Liver (tissue), 9 donors: ENCODE data around the gene RHOH. TPM values are rescaled to one million over a fixed set of nuclear protein-coding genes. Genes with fewer than 3 reads are reported as not detected.
"Not testable (repeated sequence)": the region's sequence is repeated elsewhere in the genome, so short reads cannot be mapped to it uniquely, and the experiment has no call there.

Experiments
- DNase-seq: peaks from one replicate; pipeline ENCODE4 v3.0.0-alpha.2; 2017; ENCODE audit warnings: low spot score
- H3K27ac ChIP-seq, 2 donors: one replicate each; pipeline ENCODE4 v1.7.0; 2013; ENCODE audit warnings: inconsistent platforms in 2 of 2, low read length in 2 of 2, control low read depth in 1 of 2, low read depth in 1 of 2, mild to moderate bottlenecking in 1 of 2
- H3K27me3 ChIP-seq, 4 donors: one replicate each; pipeline versions ENCODE4 v1.6.1 to v1.7.0; 2013; ENCODE audit warnings: low read length in 3 of 4, inconsistent platforms in 1 of 4, mild to moderate bottlenecking in 1 of 4, moderate library complexity in 1 of 4; ENCODE audit not compliant: control insufficient read depth in 4 of 4, insufficient read depth in 4 of 4
- H3K36me3 ChIP-seq, 4 donors: one replicate each; pipeline versions ENCODE4 v1.6.1 to v1.7.0; 2013; ENCODE audit warnings: low read length in 3 of 4, mild to moderate bottlenecking in 3 of 4, low read depth in 1 of 4, moderate library complexity in 1 of 4; ENCODE audit not compliant: control insufficient read depth in 4 of 4, insufficient read depth in 3 of 4
- H3K4me1 ChIP-seq, 4 donors: one replicate each; pipeline versions ENCODE4 v1.6.1 to v1.7.0; 2013; ENCODE audit warnings: low read length in 3 of 4, mild to moderate bottlenecking in 3 of 4, moderate library complexity in 1 of 4; ENCODE audit not compliant: control insufficient read depth in 4 of 4, insufficient read depth in 4 of 4
- H3K4me3 ChIP-seq, 3 donors: one replicate each; pipeline versions ENCODE4 v1.6.1 to v1.7.0; 2013; ENCODE audit warnings: low read length in 3 of 3, control low read depth in 1 of 3, low read depth in 1 of 3, mild to moderate bottlenecking in 1 of 3
- H3K9ac ChIP-seq, 2 donors: one replicate each; pipeline ENCODE4 v1.7.0; 2013; ENCODE audit warnings: low read length in 2 of 2, mild to moderate bottlenecking in 2 of 2, moderate library complexity in 2 of 2, control low read depth in 1 of 2, low read depth in 1 of 2
- H3K9me3 ChIP-seq, 4 donors: one replicate each; pipeline versions ENCODE4 v1.6.1 to v1.7.0; 2013; ENCODE audit warnings: low read length in 3 of 4; ENCODE audit not compliant: control insufficient read depth in 4 of 4
- EGR1 ChIP-seq, 2 donors: IDR thresholded peaks; 2 replicates each; pipeline ENCODE4 v1.6.1; 2016 to 2018; ENCODE audit warnings: antibody characterized with exemption in 2 of 2, low read depth in 2 of 2
- GABPA ChIP-seq, 2 donors: IDR thresholded peaks in 1 of 2; conservative IDR thresholded peaks in 1 of 2; 2 replicates each; pipeline ENCODE4 v1.6.1; 2016; ENCODE audit warnings: antibody characterized with exemption in 2 of 2, mild to moderate bottlenecking in 1 of 2, moderate library complexity in 1 of 2
- HNF4A ChIP-seq, 2 donors: conservative IDR thresholded peaks; 2 replicates each; pipeline ENCODE4 v1.6.1; 2016; ENCODE audit warnings: antibody characterized with exemption in 2 of 2, mild to moderate bottlenecking in 2 of 2
- JUND ChIP-seq, 2 donors: IDR thresholded peaks; 2 replicates each; pipeline ENCODE4 v1.6.1; 2016; ENCODE audit warnings: antibody characterized with exemption in 2 of 2
- RXRA ChIP-seq, 2 donors: IDR thresholded peaks; 2 replicates each; pipeline ENCODE4 v1.6.1; 2017 to 2018; ENCODE audit warnings: antibody characterized with exemption in 2 of 2, mild to moderate bottlenecking in 1 of 2
- SP1 ChIP-seq: IDR thresholded peaks from 2 replicates; pipeline ENCODE4 v1.6.1; 2018; ENCODE audit warnings: antibody characterized with exemption, mild to moderate bottlenecking
- TAF1 ChIP-seq: conservative IDR thresholded peaks from 2 replicates; pipeline ENCODE4 v1.6.1; 2016; ENCODE audit warnings: antibody characterized with exemption, mild to moderate bottlenecking
- YY1 ChIP-seq: IDR thresholded peaks from 2 replicates; pipeline ENCODE4 v1.6.1; 2016; ENCODE audit warnings: antibody characterized with exemption, mild to moderate bottlenecking
- WGBS: extraction: QIAGEN DNeasy Blood & Tissue Kit; methylation state at CpG from one replicate; pipeline ENCODE4 v1.1.7; 2013; 5-methylcytosine and 5-hydroxymethylcytosine counted together
- polyA plus RNA-seq, 2 donors: library from polyadenylated mRNA; stranded (reverse) in 1 of 2; unstranded in 1 of 2; fragments of 200-250 nt in 1 of 2; fragments of >200 nt in 1 of 2; fragmentation: Nextera tagmentation in 1 of 2; extraction: Ambion mirVana in 1 of 2; gene quantifications; one replicate each; pipeline versions ENCODE4 v1.2.1 to v1.2.3, GENCODE V29; 2013 to 2015
- total RNA-seq, 2 donors: library from RNA; depleted of rRNA; stranded (reverse); fragments of >200 nt; gene quantifications; one replicate each; pipeline ENCODE4 v1.2.3, GENCODE V29; 2014
- TF ChIP-seq, protein P1 (sequence below): IDR thresholded peaks from 2 replicates; pipeline ENCODE4 v1.6.1; 2016; ENCODE audit warnings: antibody characterized with exemption
- donor health status: healthy.
- donor health status: healthy.
- donor health status: healthy.
- donor health status: healthy.
- donor health status: healthy.

The RHOH gene
- total and polyA plus RNA-seq, 4 donors: 0.56 to 2.3 (median 1.3) TPM

DNA sequence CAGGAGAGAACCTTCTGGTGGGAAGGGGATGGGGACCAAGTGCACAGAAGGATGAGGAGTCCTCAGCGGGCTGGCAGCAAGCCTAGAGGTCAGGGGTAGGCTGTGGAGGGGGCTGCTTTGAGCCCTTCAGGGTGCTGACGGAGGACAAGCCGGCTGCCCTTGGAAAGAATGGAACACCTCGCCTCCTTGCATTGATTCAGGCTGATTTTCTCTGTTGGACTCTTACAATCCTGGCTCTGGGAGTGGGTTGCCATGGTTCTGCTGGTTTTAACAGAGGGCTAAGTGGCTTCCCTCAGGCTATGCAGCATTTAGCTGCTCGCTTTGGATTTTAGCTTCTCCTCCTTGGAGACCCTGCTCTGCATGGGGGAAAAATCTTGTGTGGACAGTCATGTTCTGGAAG, 88.9 kb downstream of the RHOH start:
- H3K9me3 ChIP-seq: no peaks in the 10 kb centered on the region
- no peak overlapping the region for H3K4me3 ChIP-seq
- 93% methylated on average over 5 of the region's 5 CpGs for WGBS
- no peak for DNase-seq
- TF ChIP-seq YY1 (no peak), EGR1 (IDR thresholded peaks at IDR 0.05; ENCODE audit: low read depth in 2 of 2) (no peak), RXRA (IDR thresholded peaks at IDR 0.05) (no peak), JUND (IDR thresholded peaks at IDR 0.05) (no peak)
- no peaks in the 10 kb centered on the region for H3K4me1 ChIP-seq
- no peak overlapping the region for H3K9ac ChIP-seq
- H3K36me3 ChIP-seq: no peaks in the 10 kb centered on the region
- no peaks in the 10 kb centered on the region for H3K27me3 ChIP-seq
- no peak overlapping the region for H3K27ac ChIP-seq

DNA sequence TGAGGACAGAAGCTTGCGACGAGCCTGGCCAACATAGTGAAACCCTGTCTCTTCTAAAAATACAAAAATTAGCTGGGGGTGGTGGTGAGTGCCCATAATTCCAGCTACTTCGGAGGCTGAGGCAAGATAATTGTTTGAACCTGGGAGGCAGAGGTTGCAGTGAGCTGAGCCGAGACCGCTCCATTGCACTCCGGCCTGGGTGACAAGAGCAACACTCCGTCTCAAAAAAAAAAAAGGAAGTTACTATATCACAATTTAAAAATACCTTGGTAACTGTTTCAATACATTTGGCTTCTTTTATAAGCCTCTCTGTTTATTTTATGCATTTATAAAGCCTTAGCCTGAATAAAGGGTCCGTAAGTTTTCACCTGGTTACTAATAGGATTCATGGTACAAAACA, 91.7 kb downstream of the RHOH start:
- Histone ChIP-seq H3K27ac (no peak overlapping the region), H3K27me3 (no peaks in the 10 kb centered on the region), H3K9ac (no peak overlapping the region), H3K9me3 (no peaks in the 10 kb centered on the region), H3K4me3 (no peak overlapping the region), H3K36me3 (no peaks in the 10 kb centered on the region), H3K4me1 (no peaks in the 10 kb centered on the region)
- WGBS: 89% methylated on average over 8 of the region's 8 CpGs
- no peak for DNase-seq
- TF ChIP-seq YY1 (no peak), EGR1 (IDR thresholded peaks at IDR 0.05; ENCODE audit: low read depth in 2 of 2) (no peak), GABPA (IDR thresholded peaks at IDR 0.05 in 1 of 2, conservative IDR thresholded peaks at IDR 0.05 in 1 of 2) (no peak), TAF1 (no peak)
- TF ChIP-seq, protein P1, sequence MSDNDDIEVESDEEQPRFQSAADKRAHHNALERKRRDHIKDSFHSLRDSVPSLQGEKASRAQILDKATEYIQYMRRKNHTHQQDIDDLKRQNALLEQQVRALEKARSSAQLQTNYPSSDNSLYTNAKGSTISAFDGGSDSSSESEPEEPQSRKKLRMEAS: no peak

DNA sequence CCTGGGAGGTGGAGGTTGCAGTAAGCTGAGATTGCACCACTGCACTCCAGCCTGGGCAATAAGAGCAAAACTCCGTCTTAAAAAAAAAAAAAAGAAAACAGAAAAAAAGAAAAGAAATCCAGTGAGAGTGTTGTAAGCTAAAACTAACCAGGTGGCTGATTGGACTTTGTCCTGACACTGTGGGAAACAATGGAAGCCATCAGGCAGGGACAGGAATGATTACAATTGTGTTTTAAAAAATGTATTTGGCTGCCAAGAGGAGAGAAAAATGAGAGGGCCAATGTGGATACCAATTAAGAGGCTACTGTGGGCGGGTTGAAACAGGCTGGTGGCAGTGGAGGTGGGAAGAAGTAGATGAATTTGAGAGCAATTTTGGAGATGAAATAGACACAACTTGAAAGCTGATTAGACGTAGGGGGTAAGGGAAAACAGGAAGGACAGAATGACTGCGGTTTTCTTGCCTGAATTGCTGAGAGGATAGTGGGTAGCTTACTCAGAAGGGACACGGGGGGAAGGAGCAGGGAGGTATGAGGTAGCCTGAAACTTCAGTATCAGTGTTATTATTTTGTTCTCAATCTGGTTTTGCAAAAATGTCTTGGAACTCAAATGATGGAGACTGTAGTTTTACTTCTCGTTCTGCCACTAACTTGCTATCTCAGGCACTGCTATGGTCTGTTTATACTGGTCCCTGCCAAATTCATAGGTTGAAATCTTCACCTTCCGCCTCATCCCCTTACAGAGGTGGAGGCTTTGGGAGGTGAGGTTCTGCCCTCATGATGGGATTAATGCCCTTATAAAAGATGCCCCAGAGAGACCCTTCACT, 92.7 kb downstream of the RHOH start:
- H3K27ac ChIP-seq: no peak overlapping the region
- H3K27me3 ChIP-seq: no peaks in the 10 kb centered on the region
- 68% methylated on average over 7 of the region's 7 CpGs for WGBS
- no peaks in the 10 kb centered on the region for H3K4me1 ChIP-seq
- H3K36me3 ChIP-seq: no peaks in the 10 kb centered on the region
- no peaks in the 10 kb centered on the region for H3K9me3 ChIP-seq
- H3K9ac ChIP-seq: no peak overlapping the region
- no peak overlapping the region for H3K4me3 ChIP-seq
- no peak for DNase-seq
- TF ChIP-seq SP1 (no peak), HNF4A (conservative IDR thresholded peaks at IDR 0.05) (peak; percentile 5 to 17)

DNA sequence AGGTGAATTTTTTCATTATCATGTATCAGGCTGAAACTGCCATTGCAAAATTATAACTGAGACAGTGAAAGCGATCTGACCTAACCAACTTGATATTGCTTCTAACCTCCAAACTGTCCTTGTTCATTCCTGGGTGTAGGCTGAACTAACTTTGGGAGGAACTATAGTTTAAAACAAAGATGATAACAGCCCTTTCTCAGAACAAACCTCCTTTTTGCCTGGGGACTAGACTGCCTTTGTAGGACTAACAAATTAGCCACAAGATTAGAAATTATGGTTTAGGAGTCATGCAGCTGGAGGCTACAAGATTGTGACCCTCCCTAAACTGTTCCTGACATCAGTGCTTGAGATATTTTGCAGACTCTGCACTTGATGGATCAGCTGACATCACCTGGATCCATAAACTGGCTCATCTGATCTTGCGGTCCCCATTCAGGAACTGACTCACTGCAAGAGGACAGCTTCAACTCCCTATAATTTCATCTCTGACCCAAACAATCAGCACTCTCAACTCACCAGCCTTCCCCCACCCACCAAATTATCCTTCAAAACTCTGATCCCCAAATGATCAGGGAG, 93.9 kb downstream of the RHOH start:
- WGBS: 83% methylated on average over 2 of the region's 2 CpGs
- not testable (repeated sequence) for DNase-seq, H3K27ac ChIP-seq, H3K36me3 ChIP-seq, H3K27me3 ChIP-seq, H3K4me1 ChIP-seq, H3K4me3 ChIP-seq, H3K9me3 ChIP-seq, H3K9ac ChIP-seq
